Activated T-helper 1 cell treated with anti-CD3 and anti-CD28 coated beads, Interleukin-2, amount 50 U/mL, for 16 hours (primary cell): Measurements from ENCODE around the gene THBS4.

Source experiments
- DNase-seq, 2 donors: peaks; one replicate each; pipeline ENCODE4 v3.0.0-alpha.2; 2020; ENCODE audit warnings: low read depth in 1 of 2, low spot score in 1 of 2

Gene THBS4

GRCh38 chr5:80043187-80043586 lies 8.0 kb downstream of the THBS4 start:
- no peak for DNase-seq

GRCh38 chr5:80048084-80048780 lies 13.1 kb downstream of the THBS4 start:
- no peak for DNase-seq

GRCh38 chr5:80052464-80052863 lies 17.3 kb downstream of the THBS4 start:
- DNase-seq, result no peak

GRCh38 chr5:80054682-80055081 lies 19.5 kb downstream of the THBS4 start:
- DNase-seq, result no peak

- DNase-seq, result no peak
These were observed 20.5 kb downstream of the THBS4 start for GRCh38 chr5:80055491-80056170.

- no peak for DNase-seq
These were observed 22.0 kb downstream of the THBS4 start for GRCh38 chr5:80057099-80057498.

GRCh38 chr5:80057921-80058320 lies 22.8 kb downstream of the THBS4 start:
- no peak for DNase-seq

- DNase-seq, result no peak
These were observed 24.3 kb downstream of the THBS4 start for GRCh38 chr5:80059354-80059980.

GRCh38 chr5:80060966-80061365 lies 25.8 kb downstream of the THBS4 start:
- no peak for DNase-seq

GRCh38 chr5:80061547-80061946 lies 26.4 kb downstream of the THBS4 start:
- DNase-seq, result no peak

GRCh38 chr5:80064124-80064523 lies 29.0 kb downstream of the THBS4 start:
- no peak for DNase-seq

- no peak for DNase-seq
These were observed 31.9 kb downstream of the THBS4 start for GRCh38 chr5:80067016-80067415.

GRCh38 chr5:80067531-80068245 lies 32.5 kb downstream of the THBS4 start:
- no peak for DNase-seq

- DNase-seq, result no peak
These were observed 33.1 kb downstream of the THBS4 start for GRCh38 chr5:80068246-80068636.

GRCh38 chr5:80068775-80069174 lies 33.6 kb downstream of the THBS4 start:
- no peak for DNase-seq

- no peak for DNase-seq
These were observed 34.2 kb downstream of the THBS4 start for GRCh38 chr5:80069251-80069800.

GRCh38 chr5:80069918-80070318 lies 34.8 kb downstream of the THBS4 start:
- DNase-seq, result no peak

GRCh38 chr5:80070338-80071056 lies 35.3 kb downstream of the THBS4 start:
- DNase-seq, result no peak

- no peak for DNase-seq
These were observed 36.4 kb downstream of the THBS4 start for GRCh38 chr5:80071510-80072021.
